ENCODE results near the gene GSE1.

The GSE1 gene

DNA sequence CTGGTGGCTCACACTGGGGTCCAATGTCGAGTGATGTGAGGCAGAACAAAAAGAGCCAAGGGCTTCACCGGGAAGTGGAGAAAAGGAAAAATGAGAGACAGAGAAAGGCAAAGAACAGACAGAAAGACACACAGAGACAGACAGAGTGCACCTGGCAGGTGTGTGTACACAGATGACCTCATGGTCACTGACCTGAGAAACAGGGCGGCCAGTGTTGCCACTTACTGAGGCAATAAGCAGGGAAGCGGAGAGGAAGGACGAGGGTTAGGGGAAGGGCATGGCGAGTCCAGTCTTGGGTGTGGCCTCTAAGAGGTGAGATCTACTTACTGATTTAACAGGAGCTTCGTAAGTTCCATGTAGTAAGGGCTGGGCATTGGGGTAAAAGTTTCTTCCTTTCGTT is 68.1 kb downstream of the GSE1 start:
- DNase-seq (ENCODE audit: low read depth): no peak

DNA sequence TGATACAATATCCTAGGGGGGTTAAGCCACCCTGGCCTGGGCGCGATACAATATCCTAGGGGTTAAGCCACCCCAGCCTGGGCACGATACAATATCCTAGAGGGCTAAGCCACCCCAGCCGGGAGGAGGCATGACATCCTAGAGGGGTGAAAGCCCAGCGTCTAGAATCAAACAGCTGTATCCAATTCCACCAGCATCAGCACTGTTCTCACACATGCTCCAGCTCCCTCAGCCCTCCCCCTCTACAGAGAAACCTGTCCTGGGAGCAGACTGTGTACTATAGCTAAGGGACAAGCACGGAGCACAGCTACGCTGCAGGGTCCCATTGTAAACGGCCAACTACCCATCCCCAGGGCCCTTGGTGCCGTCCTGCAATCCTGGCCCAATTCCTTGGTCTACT is 69.4 kb downstream of the GSE1 start:
- DNase-seq (ENCODE audit: low read depth): no peak

GRCh38 chr16:85683363-85683762 is 70.2 kb downstream of the GSE1 start:
- DNase-seq (ENCODE audit: low read depth): no peak

- no peak for DNase-seq (ENCODE audit: low read depth)
Measured at GRCh38 chr16:85685251-85685650, 72.1 kb downstream of the GSE1 start.

DNA sequence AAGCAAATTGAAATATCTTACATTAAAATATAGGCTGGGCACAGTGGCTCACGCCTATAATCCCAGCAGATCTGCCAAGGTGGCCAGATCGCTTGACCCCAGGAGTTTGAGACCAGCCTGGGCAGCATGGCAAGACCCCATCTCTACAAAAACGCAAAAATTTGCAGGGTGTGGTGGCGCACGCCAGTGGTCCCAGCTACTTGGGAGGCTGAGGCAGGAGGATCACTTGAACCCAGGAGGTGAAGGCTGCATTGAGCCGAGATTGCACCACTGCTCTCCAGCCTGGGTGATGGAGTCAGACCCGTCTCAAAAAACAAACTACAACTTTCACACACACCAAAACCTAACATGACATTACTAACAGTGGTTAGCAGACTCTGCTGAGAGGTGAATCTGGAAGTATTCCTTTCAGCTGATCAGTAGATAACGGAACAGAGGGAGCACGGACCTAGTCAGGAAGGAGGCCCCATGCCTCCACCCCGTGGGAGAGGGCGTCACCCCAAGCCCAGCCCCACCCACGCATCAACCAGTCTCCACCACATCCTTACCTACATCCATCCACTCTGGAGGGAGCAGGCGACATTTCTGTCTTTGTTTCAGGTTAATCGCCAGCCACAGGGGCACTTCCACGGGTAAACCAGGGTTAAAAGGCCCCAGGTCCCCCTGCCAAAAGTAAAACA is 73.9 kb downstream of the GSE1 start:
- no peak for DNase-seq (ENCODE audit: low read depth)

DNA sequence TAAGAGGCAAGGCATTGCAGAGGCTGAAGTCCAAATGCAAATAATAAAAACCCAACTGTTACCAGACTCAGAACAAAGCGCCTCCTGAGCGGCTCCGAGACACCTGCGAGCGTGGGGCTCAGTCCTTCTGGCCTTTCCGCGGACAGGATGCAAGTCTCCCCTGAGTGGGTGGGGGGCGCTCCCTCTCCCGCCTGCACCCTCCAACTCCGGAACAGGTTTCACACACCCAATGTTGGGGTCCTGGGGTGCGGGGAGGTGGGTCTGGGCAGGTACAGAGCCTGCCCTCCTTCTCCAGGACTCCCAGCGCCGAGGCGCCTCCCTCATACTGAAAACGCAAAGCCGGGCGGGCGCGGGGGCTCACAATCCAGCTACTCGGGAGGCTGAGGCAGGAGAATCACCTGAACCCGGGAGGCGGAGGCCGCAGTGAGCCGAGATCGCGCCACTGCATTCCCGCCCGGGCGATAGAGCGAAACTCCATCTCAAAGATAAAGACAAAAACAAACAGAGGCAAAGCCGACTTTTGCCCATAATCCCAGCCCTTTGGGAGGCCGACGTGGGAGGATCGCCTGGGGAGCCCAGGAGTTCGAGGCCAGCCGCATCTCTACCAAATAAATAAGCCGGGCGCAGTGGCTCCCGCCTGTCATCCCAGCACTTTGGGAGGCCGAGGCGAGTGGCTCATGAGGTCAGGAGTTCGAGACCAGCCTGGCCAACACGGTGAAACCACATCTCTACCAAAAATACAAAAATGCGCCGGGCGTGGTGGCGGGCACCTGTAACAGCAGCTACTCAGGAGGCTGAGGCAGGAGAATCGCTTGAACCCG is 74.7 kb downstream of the GSE1 start:
- no peak for DNase-seq (ENCODE audit: low read depth)

GRCh38 chr16:85688586-85689284 is 75.6 kb downstream of the GSE1 start, which contains the start of gene GINS2:
Gene GINS2 (minus strand): TSS chr16:85688954. CDS start chr16:85688898, 56 bp downstream.
- peak; percentile 28 for DNase-seq (ENCODE audit: low read depth)

DNA sequence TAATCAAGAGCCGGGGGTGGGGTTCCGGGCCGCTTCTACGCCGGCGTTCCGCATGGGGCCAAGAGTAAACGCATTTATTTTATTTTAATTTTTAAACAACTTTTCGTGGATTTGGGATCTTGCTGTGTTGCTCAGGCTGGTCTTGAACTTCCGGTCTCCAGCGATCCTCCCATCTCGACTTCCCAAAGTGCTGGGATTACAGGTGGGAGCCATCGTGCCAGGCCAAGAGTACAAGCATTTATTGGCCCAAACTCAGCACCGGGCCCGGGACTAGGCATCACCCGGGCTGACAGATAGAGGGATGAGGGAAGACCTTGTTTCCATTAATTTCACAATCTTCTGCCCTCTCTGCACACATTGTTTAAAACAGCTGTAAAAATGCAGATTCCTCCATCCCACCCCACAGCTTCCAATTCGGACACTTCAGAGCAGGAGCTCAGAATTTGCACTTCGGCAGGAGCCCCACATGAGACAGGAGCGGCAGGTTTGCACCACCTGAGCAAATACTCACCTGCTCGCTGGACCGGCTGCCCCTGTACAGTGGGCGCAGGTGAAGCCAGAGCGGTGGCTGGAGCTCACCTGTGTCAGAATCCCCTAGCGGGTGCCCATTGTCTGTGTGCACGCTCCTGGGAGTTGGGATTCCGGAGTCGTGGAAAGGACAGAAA is 76.3 kb downstream of the GSE1 start:
- DNase-seq (ENCODE audit: low read depth): no peak

DNA sequence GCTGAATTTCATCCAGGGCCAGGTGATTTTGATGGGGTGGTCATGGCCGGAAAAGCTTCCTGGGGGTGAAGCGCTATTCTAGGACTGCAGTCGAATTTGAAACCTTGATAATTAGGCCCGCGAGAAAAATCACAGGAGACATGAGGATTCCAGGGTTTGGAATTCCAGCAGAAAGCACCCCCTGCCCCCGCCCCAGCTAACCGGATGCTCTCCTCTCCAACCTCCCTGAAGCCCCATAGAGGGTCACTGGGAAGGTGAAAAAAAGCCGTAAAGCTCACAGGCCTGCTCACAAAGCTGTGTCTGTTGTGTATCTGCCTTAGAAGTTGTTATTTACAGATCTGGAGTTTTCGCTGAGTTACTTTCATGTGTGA is 76.8 kb downstream of the GSE1 start:
- DNase-seq (ENCODE audit: low read depth): no peak

DNA sequence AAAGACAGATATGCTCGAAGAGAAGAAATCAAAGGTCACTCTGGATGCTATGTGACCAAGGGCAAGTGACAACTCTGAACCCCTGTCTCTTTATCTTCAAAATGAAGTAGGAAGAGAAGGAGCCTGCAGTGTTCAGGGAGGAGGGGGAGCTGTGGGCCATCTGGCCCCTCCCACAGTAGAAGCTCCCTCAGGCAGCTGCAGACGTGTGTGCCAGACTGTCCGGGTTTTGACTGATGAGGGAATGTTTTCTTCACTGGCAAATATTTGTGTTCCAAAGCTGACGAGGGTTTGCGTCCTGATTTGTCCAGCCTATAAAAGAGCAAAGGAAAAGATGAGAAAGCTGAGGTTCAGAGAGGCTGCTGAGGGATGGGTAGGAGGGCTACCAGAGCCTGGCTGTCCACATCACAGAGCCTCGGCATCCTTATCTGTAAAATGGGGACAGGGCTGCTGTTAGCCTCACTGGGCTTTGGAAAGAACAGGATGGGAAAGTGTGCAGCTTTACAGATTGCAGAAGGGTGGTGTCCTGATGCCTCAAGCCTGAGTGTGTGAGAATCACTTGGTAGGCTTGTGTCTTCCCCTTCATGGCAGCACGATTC is 77.4 kb downstream of the GSE1 start:
- no peak for DNase-seq (ENCODE audit: low read depth)

DNA sequence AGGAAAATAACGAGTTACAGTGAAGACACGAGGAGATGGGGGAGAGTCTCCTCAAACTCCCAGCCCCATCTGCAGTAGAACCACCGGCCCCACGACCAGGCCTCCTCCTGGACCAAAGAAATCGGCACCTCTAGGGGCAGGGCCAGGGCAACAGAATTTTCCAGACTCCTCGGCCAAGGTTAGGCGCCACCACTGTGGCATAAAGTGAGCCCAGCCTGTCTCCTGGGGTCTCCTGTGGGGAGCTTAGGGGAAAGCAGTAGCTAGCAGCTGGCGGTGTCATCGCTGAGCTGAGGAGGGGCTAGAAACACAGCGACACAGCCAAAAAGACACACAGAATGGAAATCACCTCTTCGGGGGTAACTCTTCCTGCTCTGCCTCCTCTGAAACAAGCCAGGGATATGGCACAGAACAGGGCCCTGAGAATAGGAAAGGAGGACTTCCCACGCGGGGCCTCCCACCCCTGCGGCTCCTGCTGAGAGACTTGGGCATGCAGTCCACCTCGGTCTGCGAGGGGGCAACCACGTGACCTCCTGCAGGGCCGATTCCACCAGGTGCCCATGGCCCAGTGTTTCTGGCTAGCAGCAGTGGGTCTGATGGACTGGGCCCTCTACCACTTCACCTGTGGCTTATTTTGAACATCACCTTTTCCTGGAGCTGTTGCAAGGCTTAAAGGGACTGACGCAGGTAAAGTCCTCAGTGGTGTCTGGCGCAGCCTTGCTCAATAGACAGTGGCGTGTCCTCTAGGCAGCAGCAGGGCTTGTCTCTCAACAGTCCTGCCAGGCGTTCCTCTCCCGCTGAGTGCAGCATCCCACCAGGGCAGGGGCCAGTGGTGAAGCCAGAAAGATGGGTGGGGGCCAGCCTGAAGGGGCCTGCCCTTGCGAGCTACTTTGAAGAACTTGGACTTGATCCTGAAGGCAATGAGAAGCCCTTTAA is 82.3 kb downstream of the GSE1 start:
- DNase-seq (ENCODE audit: low read depth): no peak

DNA sequence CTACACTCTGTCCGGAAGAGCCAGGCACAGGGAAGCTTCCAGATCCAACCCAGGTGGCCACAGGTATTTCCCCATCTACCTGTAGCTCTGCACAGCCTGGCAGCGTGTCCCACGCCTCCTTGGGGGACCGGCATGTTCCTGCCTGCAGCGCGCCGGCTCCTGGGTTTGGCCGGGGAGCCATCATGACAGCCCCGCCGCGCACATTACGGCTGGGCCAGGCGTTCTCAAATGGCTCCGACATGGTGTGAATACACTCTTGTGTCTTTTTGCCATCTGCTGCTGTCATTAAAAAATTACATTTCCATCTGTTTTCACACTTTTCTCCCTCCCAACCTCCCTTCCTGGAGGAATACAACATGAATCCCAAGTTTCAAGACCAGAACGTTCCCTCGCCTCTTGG is 83.7 kb downstream of the GSE1 start:
- DNase-seq (ENCODE audit: low read depth): no peak

GRCh38 chr16:85697431-85697830 is 84.3 kb downstream of the GSE1 start:
- DNase-seq (ENCODE audit: low read depth): no peak

- DNase-seq (ENCODE audit: low read depth): no peak
Measured at GRCh38 chr16:85698459-85698891, 85.4 kb downstream of the GSE1 start.

DNA sequence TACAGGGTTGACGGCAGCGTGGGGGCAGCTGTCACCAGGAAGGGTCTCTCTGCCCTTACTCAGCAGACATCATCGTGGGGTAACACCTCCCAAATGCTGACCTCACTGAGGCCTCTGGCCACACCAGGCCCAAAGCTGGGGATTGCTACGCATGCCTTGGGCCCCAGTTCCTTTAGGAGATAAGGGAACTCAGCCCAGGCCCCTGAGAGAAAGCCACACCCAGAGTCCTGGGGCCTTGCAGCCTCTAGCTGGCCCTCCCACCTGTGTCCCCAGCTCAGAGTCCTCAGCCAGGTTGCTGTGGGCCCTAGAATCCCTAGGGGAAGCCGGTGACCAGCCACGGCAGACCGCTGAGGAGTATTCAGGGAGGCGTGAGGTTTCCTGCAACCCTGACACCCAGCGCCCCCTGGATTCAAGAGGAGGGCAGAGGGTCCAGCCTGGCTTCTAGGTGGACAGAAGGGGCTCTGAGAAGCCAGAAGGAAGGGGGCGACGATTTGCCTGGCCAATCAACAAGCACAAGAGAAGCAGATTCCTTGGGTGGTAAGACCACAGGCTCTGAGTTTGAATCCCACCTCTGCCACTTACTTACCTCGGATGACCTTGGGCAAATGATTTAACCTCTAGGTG is 85.9 kb downstream of the GSE1 start:
- no peak for DNase-seq (ENCODE audit: low read depth)

- DNase-seq (ENCODE audit: low read depth): peak; percentile 23
Measured at GRCh38 chr16:85699628-85700027, 86.5 kb downstream of the GSE1 start.

DNA sequence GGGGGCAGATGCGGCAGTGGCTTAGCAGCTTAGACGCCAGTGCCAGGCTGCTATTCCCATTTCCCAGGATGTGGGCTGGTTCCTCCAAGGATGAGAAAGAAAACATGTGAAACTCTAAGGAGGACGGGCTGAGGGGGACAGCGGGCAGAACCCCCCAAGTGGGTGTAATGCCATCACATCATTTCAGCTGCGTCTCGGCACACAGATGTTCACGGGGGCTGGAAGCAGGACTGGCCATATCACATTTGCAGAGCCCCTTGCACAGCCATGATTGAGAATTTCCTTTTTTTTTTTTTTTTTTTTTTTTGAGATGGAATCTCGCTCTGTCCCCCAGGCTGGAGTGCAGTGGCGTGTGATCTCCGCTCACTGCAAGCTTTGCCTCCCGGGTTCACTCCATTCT is 90.9 kb downstream of the GSE1 start:
- no peak for DNase-seq (ENCODE audit: low read depth)

DNA sequence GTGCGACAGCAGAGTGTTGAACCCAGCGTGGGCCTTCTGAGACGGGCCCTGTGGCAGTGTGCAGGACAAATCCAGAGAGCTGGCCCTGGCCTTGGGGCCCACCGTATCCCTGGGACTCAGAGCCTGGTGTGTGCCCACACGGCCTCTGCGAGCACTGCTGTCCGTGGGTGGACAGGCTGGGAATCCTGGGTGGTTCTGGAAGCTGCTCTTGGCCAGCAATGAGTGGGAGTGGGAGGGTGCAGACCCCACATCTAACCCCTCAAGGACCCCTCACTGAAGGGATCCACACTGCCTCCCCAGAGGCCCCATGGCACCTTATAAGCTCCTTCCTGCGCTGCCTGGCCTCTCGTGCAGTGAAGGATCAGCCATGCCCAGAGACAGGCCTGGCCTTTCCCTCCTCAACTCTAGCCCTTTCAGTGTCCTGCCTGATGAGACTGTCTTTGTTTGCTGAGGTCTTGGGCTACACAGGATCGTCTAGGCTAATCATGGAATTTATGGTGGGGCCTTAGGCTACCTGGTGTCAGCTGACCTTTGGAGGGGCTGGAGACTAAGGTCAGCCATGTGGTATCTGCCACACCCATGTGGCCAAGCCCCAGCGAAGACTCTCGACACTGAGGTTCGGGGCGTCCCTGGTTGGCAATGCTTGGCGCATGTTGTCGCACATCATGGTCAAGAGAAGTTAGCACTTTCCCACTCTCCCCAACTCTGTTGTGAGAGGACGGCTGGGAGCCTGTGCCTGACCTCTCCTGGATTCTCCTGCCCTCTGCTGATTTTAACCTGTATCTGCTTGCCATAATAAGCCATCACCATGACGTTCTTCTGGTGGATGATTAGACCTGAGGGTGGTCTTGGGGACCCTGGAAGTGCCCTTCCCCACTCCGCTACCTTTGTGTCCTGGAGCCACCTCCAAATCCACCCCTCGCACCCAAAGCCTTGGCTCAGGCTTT is 92.1 kb downstream of the GSE1 start:
- DNase-seq (ENCODE audit: low read depth): no peak

GRCh38 chr16:85706449-85707034 is 93.4 kb downstream of the GSE1 start:
- DNase-seq (ENCODE audit: low read depth): no peak
